GM19035 (cell line): ENCODE results near the gene FBLL1.
"Not testable (repeated sequence)": the region's sequence is repeated elsewhere in the genome, so short reads cannot be mapped to it uniquely, and the experiment has no call there.

Experiments used
- ATAC-seq: cut with Tn5 transposase; IDR thresholded peaks from one replicate; pipeline ENCODE4 v1.9.1; 2021; ENCODE audit not compliant: unreplicated experiment

Gene FBLL1

GRCh38 chr5:168550656-168551055, 21.6 kb downstream of the FBLL1 start:
- ATAC-seq = no peak

GRCh38 chr5:168552146-168552545, 23.0 kb downstream of the FBLL1 start:
- no peak for ATAC-seq

DNA sequence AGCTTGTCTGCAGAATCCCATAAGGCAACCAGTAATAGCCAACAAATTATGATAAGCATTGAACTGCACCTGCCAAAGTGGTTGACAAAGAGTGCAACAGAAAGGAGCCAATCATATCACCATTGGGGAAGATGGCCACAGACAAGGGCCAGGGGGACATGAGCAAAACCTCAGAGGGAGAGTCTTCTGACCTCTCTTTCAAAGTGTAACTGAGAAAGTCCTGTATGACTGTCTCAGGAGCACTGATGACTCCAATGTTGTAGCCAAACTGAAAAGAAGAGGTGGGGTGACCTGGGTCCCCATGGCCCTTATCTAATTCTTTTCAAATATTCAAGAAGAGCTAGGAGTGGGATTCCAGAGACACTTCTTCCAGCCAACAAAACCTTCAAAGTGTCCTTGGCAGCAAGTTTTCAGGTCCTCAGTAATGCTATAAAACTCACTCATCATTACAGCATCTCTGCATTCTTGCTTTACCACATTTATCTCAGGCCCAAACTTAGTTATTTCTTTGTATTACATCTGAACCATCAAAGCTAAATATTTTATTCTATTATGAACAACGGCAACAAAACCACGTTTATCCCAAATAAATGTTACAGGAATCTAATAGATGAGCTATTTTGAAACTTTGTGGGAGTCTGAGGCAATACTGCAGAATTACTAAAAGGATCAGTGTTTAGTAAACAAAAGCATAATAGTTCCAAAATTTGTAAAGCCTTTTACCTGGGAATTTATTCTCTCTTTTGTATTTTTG, 24.4 kb downstream of the FBLL1 start:
- no peak for ATAC-seq

GRCh38 chr5:168557389-168557788, 28.3 kb downstream of the FBLL1 start:
- no peak for ATAC-seq

DNA sequence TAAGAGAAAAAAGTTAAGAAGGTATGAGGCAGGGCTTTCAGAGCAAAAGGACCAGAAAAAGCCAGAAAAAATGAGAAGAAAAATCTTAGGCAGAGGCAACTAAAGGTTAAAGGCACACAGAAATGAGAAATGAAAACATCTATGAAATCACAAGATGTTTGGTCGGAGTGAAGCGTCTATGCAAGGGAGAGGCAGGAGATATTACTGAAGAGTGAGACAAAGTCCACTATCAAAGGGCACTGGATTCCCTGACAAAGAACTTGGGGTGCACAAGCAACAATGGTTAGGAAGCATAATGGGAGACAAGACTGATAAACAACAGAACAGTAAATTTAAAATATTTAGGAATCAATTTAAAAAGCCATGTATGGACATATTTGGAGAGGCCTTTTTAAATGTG, 33.2 kb downstream of the FBLL1 start:
- ATAC-seq = no peak

- no peak for ATAC-seq
Observed at GRCh38 chr5:168563959-168564358, 34.9 kb downstream of the FBLL1 start.

GRCh38 chr5:168568738-168569137, 39.6 kb downstream of the FBLL1 start:
- ATAC-seq = no peak

GRCh38 chr5:168570490-168571328, 41.6 kb downstream of the FBLL1 start:
- ATAC-seq = no peak

GRCh38 chr5:168573663-168574062, 44.6 kb downstream of the FBLL1 start:
- ATAC-seq = not testable (repeated sequence)

- ATAC-seq = not testable (repeated sequence)
Observed at GRCh38 chr5:168574156-168574555, 45.1 kb downstream of the FBLL1 start.

DNA sequence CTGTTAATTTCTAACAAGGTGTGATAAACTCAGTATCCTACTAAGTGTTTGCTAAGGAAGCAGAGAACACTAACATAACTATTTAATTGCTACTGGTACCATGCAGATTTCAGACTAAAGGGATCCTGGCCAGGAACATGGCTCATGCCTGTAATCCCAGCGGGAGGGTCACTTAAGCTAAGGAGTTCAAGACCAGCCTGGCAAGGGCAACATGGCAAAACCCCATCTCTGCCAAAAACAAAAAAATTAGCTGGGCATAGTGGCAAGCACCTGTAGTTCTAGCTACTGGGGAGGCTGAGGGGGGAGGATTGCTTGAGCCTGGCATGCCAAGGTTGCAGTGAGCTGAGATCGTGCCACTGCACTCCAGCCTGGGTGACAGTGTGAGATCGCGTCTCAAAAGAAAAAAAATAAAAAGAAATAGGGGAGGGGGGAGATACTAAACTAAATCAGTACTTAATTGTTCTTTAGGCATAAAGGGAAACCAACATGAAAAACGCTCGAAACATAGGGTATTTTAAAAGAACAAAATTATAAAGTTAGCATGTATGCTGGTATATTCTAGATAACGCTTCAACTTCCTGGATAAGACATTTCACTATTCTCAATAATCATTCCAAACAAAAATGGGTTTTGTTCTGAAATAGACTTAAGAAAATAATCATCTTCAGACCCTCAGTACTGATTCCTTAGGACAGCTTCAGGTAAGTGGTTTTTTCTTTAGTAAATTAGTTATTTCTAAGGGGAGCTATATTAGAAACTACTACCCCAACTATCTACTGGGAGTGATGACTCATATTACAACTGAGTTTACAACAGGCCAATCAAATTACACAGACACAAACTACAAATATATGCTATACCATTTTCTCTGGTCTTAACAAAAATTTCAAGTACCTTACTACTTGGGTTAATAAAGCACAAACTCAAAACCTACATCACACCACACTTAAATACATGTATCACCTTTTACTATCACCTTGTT, 46.6 kb downstream of the FBLL1 start:
- ATAC-seq = no peak

- ATAC-seq = no peak
Observed at GRCh38 chr5:168578006-168578405, 48.9 kb downstream of the FBLL1 start.

GRCh38 chr5:168578538-168579487, 49.7 kb downstream of the FBLL1 start, which contains the start of gene PANK3:
Gene PANK3 (minus strand): TSS chr5:168579368. CDS start chr5:168579283, 85 bp downstream.
- ATAC-seq = peak; percentile 60

- peak; percentile 94 for ATAC-seq
Observed at GRCh38 chr5:168579488-168580226, 50.6 kb downstream of the FBLL1 start.

- ATAC-seq = no peak
Observed at GRCh38 chr5:168580227-168580508, 51.1 kb downstream of the FBLL1 start.
